ENCODE data around the gene THUMPD3.
A peak's percentile ranks its signal among the peaks of the same experiment; 100 is the strongest.

THUMPD3 gene, protein sequence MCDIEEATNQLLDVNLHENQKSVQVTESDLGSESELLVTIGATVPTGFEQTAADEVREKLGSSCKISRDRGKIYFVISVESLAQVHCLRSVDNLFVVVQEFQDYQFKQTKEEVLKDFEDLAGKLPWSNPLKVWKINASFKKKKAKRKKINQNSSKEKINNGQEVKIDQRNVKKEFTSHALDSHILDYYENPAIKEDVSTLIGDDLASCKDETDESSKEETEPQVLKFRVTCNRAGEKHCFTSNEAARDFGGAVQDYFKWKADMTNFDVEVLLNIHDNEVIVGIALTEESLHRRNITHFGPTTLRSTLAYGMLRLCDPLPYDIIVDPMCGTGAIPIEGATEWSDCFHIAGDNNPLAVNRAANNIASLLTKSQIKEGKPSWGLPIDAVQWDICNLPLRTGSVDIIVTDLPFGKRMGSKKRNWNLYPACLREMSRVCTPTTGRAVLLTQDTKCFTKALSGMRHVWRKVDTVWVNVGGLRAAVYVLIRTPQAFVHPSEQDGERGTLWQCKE

DNA sequence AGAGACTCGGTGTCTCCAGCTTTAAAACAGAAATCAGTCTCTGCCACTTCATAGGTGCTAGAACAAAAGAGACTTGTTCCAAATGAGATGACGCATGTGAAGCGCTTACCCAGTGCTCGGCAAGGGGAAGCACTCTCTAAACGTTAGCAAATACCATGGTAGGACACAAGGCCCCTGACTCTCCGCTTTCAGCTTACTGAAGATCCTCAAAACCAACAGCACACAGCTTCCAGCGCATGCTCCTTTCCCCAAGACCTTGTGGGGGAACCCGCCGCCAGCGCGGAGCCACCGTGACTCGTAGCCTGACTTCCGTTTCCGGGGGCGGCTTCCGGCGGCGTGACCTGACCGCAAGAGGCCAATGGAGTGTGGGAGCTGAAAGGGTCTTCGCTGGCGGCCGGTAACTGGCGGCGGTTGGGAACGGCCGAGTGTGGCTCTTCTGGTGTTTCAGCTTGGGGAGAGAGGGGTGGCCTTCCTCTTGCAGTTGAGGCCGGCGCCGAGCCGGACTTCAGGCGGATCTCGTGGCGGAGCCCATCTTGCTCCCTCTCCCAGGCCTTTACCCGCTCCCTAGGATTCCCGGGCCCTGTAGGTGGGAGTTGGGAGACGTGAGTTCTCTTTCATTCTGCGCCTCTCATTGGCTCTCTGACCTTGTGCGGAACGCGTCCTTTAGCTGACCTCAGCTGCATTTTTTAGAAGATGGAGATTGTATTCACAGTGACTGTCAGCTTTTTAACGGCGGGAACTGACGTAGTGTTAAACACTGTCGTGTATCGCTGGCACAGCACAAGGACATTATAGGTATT is at the start of gene THUMPD3:
Gene THUMPD3 (plus strand): TSS at position 324 of the 800 bp plus-strand sequence. CDS start 2,015 bp downstream, outside the sequence.
- peak; percentile 91 for DNase-seq

DNA sequence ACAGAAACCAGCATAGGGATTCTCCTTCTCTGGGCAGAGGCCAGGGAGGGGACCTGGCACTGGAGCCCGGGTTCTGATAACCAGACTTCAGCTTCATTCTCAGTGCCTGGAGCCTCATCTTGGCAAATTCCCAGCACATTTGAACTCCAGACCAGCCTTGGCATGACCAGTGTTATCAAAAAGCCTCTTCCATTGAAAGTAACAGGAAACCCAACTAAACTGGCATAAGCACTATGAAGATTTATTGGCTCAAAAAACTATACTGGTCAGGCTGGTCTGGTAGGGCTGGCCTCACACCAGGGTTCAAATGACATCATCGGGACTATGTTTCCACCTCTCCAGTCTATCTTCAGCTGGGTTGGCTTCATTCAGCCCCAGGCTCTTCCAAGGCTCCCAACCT is 48.1 kb upstream of the THUMPD3 start:
- no peak for DNase-seq

DNA sequence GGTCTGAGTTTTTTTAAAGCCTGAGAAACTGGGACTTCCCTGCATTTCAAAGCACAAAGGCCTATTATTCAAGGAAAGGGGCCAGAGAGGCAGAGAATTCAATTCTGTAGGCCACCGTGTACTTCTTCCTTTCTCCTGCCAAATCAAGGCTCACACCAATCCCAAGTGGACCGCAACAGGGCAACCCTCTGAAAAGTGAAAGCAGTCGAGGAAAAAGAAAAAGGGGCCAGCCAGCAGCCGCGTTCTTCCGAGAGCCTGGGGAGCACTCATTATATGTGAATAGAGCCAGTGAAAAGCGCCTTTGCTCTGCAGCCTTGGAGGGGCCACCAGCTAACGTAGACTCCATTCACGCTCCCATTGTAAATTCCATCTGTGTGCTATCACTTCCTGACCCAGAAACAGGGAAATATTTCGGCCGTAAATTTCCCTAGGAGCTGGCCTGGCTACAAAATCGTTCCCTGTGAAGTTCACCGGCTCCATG is 45.9 kb upstream of the THUMPD3 start:
- DNase-seq = no peak

DNA sequence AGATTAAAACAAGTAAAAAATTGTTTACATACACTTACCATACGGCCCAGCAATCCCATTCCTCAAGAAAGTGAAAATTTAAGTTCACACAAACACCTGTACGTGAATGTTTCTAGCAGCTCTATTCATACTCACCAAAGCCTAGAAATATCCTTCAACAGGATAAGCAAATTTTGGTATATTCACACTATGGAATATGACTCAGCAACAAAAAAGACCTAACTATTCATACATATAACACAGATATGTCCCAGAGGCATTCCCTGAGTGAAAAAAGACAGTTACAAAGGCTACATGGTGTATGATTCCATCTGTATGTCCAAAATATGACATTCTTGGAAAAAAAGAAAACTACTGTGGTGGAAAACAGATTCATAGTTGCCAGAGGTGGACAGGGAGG is 40.1 kb upstream of the THUMPD3 start:
- DNase-seq = no peak

DNA sequence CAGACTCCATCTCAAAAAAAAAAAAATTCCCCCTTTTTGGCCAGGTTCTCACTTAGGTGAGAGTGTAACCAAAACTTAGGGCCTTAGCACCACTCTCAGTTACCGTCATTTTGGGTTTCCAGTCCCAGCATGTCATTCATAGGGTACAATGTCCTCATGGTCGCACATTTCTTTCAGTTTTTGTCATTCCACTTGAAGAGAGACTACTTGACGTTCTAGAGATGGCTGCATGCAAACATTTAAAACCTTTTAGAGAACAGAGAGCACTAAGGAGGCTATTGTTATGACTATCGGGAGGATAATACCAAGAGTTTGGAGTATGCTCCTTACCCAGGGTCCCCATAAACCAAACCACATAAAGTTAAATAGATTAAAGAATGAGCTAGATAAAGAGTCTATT is 37.9 kb upstream of the THUMPD3 start:
- DNase-seq = no peak

DNA sequence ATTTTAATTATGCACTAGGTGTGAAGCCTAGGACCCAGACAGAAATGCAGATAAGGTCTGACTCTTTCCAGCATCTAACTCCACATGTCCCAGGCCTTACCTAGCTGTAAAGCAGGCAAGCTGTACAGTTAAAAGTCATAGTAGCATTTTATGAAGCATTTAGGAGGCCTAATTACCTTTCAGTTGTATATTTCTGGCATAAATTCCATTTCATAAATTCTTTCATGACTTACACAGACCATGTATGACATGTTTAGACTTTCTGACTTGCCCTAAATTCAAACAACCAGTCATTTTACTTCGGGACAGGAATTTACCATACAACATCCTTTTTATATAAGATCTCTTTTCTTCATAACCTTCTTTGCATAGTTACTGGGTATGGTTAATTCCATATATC is 35.3 kb upstream of the THUMPD3 start:
- no peak for DNase-seq

DNA sequence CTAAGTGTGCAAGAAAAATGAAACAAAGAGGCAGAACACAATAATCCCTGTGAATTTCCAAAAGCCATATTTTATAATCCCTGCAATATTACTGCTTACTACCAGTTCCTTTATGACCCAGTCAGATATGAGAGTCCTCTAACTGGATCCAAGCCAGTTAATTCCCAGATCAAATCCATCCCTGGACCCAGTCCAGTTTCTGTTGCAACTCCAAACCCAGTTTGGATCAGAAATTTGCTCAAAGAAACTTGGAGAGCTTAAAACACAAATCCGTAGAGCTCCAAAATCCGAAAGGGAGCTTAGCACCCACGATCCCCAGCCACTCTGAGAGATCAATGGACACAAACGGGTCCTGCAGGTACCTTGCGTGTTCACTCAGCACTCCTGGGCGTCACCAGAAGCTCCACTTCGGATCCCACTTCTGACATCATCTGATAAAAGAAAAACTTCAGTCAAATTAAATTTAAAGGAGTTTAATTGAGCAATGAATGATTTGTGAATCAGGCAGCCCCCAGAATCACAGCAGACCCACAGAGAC is 32.6 kb upstream of the THUMPD3 start:
- DNase-seq = no peak

DNA sequence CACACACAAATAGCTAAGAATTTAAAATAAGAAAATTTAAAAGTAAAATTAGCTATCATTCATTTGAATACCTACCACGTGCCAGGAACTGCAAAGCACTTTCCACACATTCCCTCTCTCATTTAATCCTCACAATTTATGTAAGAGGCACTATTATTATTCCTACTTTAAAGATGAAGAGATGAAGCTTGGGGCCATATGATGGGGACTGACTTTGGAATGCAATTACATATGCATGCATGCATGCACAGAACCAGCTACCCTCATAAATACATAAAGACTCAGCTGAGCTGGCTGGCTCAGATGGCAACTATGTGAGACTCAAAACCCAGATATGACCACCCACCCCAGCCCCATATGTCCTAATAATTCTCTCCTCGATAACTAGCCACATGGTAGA is 31.7 kb upstream of the THUMPD3 start:
- DNase-seq = no peak

DNA sequence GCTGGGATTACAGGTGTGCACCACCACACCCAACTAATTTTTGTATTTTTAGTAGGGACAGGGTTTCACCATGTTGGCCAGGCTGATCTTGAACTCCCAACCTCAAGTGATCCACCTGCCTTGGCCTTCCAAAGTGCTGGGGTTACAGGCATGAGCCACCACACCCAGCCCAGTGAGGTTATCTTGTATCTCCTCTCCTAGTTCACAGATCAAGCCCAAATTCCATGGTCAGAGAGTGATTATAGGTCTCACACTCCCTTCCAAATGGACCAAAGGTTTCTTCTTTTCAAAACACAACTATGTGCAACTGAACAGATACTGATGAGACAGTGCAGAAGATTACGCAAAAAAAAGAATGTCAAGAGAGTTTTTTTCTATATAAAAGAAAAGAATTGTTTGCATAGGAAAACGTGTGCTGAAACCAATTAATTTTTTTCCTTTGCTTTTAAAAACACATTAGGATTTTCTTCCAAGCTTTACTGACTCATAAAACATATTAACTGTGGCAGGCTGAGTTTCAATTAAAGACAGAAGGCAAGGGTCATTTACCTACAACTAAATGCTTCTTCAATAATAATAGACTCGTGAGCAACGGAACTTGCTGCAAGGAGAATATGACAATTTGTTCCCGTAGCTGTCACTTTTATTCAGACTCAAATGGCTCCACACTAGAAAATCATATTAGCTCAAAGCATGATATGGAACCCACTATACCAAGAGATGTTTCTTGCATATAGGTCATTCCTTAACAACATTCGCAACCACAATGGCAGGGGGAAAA is 30.4 kb upstream of the THUMPD3 start:
- DNase-seq = no peak

DNA sequence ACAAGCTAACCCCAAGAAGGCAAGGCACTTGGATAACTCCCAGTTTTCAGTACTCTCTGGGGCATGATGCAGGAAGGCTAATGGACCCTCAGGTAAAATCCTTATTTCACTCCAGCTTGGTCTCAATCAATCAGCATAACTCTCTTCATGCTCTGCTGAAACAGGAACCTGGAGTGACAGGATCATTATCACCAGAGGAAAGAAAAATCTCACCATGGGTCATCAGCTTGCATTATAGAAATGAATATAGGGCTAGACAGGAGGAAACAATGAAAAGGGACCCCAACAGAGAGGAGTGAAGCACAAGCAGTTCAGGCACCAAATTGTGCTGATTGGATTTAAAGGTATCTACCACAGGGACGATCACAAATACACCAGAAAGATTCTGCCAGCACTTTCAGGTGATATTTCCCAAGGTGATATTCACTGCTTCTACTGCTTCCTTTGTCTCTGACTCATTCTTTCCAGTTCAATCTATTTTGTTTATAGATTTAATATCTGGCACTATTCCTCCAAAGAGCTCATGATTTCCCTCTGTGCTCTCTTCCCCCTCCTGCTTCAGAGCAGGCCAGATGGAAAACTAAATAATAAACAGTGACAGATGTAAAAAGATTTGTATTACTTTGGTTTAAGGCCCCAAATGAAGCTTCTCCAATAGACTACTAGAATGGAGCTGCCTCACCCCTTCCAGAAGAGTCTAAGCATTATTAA is 22.9 kb upstream of the THUMPD3 start:
- no peak for DNase-seq

DNA sequence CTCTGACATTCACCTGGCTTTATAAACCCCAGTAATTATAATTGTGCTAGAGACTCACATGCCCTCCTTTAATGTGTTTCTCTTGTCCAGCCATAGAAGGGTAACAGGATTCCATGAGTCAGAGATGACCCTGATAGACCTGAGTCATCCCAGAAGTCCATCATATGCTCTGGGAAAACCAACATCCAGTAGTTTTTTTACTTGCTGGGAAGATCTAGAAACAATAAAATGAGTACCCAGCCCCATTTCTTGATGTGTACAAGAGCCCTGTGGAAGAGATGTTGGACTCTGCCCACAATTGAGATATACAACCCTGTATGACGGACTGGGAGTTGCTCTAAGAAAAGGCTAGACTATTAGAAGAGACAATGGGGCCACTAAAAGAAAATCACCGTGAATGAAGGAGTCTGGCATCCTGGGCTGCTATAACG is 22.4 kb upstream of the THUMPD3 start:
- DNase-seq = no peak

DNA sequence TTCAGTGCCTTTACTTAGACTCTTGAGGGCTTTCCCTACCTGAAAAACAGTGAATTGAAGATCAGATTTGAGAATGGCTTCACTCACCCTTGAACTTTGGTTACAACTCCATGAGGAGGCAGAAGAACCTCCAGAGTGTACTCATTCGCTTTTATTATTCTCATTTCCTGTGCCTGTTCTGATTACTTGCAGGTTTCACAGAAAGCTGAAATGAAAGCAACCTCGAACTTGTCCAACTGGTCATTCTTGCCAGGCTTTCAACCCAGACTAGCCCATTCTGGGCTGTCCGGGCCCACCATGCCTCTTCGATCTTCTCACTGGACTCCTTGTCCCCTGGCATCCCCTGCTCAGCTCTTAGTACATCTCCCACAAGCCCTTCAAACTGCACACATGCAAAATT is 20.2 kb upstream of the THUMPD3 start:
- no peak for DNase-seq

DNA sequence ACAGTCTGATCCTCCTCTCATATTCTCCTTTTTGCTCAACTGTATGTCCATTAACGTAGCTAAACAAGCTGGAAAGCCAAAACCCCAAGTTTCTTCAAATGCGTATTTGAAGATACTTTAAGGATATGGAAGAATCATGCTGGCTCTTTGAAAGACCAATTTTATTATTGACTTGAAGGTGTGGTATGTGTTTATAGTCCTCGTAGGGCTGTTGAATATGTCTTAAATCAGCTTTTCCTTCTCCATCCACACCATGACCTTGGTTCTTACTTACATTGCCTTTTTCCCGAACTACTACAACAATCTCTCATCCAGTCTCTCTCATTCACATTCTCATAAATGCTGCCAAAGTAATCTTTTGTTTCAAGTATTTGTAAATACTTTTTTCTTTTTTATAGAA is 19.7 kb upstream of the THUMPD3 start:
- DNase-seq = no peak

DNA sequence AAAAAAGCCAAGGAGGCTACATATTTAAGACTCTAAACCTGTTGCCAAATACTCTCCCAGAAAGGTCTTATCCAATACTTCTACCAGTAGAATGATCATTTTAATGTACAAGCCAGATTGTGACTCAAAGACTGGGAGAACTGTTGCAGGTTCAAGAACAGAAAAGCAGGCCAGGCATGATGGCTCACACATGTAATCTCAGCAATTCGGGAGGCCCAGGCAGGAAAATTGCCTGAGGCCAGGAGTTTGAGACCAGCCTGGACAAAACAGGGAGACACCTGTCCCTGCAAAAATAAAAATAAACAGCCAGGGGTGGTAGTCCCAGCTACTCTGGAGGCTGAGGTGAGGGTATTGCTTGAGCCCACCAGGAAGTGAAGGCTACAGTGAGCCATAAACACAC is 17.8 kb upstream of the THUMPD3 start:
- DNase-seq = no peak

DNA sequence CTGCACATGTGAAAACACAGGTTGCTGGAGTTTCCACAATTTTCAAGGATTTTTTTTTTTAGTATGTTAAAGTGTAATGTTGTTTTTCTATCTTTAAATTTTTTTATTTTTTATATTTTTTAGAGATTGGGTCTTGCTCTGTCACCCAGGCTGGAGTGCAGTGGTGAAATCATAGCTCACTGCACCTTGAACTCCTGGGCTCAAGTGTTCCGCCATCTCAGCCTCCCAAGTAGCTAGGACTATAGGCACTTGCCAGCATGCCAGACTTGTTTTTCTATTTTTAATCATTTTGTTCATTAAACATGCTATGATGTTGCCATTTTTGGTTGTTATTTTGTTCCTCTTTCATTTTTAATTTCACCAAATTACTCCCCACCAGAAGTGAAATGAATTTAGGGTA is 16.7 kb upstream of the THUMPD3 start:
- no peak for DNase-seq

DNA sequence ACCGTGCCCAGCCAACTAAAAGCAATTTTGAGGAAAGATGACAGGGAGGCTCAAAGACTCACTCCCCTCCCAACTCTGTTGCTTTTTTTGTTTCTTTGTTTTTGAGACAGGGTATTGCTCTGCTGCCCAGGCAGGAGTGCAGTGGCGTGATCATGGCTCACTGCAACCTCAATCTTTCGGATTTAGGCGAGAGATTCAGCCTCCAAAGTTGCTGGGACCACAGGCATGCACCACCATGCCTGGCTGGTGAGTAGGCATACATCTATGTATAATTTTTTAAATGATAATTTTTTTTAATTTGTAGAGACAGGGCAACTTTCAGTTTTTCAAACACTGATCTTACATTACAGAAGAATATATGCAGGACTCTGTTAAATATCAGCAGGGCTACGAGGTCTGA is 15.8 kb upstream of the THUMPD3 start:
- DNase-seq = no peak

DNA sequence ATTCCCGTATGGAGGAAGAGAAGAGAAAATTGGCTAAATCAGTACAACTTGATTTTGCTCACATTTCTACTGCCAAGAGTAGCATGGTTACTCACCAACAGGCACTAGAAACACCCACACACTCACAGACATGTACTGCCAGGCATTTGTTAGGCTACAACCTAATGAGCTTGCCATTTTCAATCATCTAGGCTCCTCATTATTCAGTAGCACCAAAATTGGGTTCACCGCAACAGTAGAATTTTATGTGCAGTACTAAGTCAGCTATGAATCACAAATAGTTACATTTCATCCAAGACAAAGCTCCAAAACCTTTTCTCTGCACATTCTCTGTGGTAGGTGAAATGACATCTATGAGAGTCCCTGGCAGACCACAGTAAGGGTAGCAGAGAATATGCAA is 15.0 kb upstream of the THUMPD3 start:
- no peak for DNase-seq

DNA sequence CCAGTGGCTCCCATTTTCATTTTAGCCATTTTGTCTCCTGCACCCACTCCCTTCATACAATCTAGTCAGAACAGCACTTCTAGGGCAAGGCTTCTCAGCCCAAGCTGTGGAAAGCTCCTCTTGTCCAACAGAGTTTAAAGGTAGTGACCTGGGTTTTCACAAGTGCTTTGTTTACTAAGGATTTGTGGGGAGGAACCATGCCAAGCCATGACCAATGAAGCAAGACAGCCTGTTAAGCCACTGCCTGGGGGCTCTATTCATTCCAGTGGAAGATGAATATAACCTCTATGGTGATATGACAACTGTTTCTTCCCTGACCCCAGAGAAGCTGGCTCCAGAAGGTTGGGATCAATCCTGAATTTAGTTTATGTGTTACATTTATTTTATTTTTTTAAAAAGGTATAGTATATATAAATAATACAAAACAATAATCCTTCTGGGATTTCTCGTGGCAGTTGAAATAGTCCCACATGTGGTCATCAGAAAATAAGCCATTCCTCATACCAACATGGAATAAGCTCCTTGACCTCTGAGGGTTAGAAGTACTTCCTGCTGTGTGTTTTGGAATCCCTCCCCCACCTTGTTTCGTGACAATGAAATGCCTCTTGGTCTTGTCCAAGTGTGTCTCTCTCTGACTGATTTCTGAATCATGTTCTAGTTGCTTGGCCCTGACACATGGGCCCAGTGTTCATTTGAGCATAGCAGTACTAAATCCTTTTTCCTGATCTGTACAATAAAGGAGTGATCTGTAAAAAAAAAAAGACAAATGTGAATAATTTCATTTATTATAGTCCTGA is 13.3 kb upstream of the THUMPD3 start:
- DNase-seq = no peak

DNA sequence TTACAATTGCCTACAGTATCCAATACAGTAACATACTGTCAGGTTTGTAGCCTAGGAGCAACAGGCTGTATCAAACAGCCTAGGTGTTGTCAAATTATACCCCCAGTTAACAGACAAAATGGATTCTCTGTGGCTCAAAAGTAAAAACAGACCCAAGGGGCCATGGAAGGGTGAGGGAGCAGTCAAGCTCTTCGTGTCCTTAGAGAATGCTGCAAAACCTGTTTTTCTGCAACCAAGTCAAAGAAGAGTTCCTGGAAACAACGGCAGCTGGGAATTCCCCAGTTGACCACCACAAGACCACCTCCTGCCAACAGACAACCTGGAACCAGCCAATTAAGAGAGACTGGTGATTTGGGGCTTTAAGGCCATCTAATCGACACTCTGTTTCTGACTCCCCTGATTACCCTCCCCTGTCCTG is 11.1 kb upstream of the THUMPD3 start:
- no peak for DNase-seq

DNA sequence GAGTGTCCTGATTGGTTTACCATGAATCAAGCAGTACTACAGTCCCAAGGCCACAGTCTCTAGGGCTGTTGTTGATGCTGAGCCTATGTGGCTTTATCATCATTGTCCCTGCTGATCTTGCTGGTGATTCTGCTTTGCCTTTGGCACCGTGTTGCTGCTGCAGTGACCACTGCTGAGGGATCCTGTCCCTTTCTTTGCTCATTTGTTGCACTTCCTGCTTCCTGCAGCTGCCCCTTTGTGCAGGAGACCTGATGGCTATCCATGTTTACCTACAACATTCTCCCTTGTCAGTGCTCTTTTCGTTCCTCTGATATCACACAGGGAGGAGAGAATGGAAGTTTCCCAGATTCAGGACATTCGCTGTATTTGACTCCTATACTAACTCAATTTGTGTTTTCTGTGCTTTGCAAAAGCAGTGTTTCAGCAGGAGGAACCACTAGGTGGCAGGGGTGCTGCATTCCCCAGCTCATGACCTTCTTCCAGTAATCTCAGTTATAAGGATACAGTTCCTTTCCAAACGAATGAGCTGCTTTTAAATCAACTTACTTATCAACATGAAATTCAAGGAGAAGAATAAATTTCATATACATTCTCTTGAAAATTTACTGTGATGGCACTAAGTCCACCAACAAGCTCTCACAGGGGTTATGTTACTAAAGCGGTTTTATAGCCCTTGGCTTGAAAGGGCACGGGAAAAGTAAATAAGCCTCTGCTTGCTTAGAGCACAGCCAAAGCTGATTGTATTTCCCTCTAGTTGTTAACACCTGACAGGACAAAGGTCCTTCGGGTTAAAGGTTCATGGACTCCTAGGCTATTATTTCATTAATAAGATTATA is 9.7 kb upstream of the THUMPD3 start:
- peak; percentile 72 for DNase-seq
